Sigmoid colon (tissue), 7 donors: Measurements from ENCODE around the gene NOTCH3. TPM values are rescaled to one million over a fixed set of nuclear protein-coding genes. Genes with fewer than 3 reads are reported as not detected.

Experiments
- DNase-seq: peaks from one replicate; pipeline ENCODE4 v3.0.0-alpha.2; 2019
- H3K27ac ChIP-seq, 4 donors: fragments of 200-600 bp; sonication (generic); one replicate each; pipeline ENCODE4 v1.5.1; 2016 to 2019; ENCODE audit warnings: mild to moderate bottlenecking in 1 of 4
- H3K27me3 ChIP-seq, 3 donors: fragments of 200-600 bp; sonication (generic); one replicate each; pipeline ENCODE4 v1.5.1; 2019; ENCODE audit warnings: mild to moderate bottlenecking in 1 of 3
- H3K36me3 ChIP-seq, 4 donors: fragments of 200-600 bp; sonication (generic); one replicate each; pipeline ENCODE4 v1.5.1; 2016 to 2019
- H3K4me1 ChIP-seq, 4 donors: fragments of 200-600 bp; sonication (generic); one replicate each; pipeline ENCODE4 v1.5.1; 2017 to 2019
- H3K4me3 ChIP-seq, 4 donors: fragments of 200-600 bp; sonication (generic); one replicate each; pipeline ENCODE4 v1.5.1; 2017 to 2019; ENCODE audit warnings: mild to moderate bottlenecking in 2 of 4, moderate library complexity in 1 of 4
- H3K9me3 ChIP-seq, 4 donors: fragments of 200-600 bp in 3 of 4; sonication (generic) in 3 of 4; one replicate each; pipeline versions ENCODE4 v1.5.1 to v1.6.1; 2013 to 2019
- CTCF ChIP-seq, 4 experiments: fragments of 450-650 bp in 3 of 4; fragments of 200-600 bp in 1 of 4; IDR thresholded peaks; one replicate each; pipeline ENCODE4 v1.5.1; 2016 to 2019; ENCODE audit warnings: antibody characterized with exemption in 4 of 4, mild to moderate bottlenecking in 3 of 4, moderate library complexity in 2 of 4
- EP300 ChIP-seq, 4 donors: sonication (generic); formaldehyde crosslinking; IDR thresholded peaks; one replicate each; pipeline ENCODE4 v1.6.1; 2017; ENCODE audit warnings: antibody characterized with exemption in 4 of 4
- POLR2A ChIP-seq, 2 donors: fragments of 450-650 bp; IDR thresholded peaks; one replicate each; pipeline ENCODE4 v1.6.1; 2016; ENCODE audit warnings: antibody characterized with exemption in 2 of 2, mild to moderate bottlenecking in 2 of 2, moderate library complexity in 2 of 2
- POLR2AphosphoS5 ChIP-seq, 4 donors: sonication (generic); formaldehyde crosslinking; IDR thresholded peaks; one replicate each; pipeline ENCODE4 v1.6.1; 2017; ENCODE audit warnings: antibody characterized with exemption in 4 of 4
- WGBS, 2 donors: extraction: QIAGEN DNeasy Blood & Tissue Kit; methylation state at CpG; one replicate each; pipeline ENCODE4 v1.1.7; 2013; 5-methylcytosine and 5-hydroxymethylcytosine counted together
- intact Hi-C: fragments of 100-400 bp; cut with DNase I; formaldehyde crosslinking; loops from one replicate; pipeline ENCODE4 v1.15.1; 2023
- polyA plus RNA-seq, 3 donors: library from polyadenylated mRNA; stranded (reverse); fragments of 200-250 nt; gene quantifications; one replicate each; pipeline ENCODE4 v1.2.3, GENCODE V29; 2013
- total RNA-seq, 4 donors: library from RNA; depleted of rRNA; stranded (reverse); fragments of >200 nt; gene quantifications; one replicate each; pipeline ENCODE4 v1.1.0, GENCODE V29; 2016
- donor health status: healthy with polysubstance abuse.
- donor health status: Bipolar disorder and iron deficiency.
- donor health status: healthy.

Gene NOTCH3
- total and polyA plus RNA-seq, 7 donors, result under 0.01 to 15.0 (median 3.9) TPM

GRCh38 chr19:15180451-15181390 lies 20.1 kb downstream of the NOTCH3 start:
- H3K36me3 ChIP-seq, result no peaks in the 10 kb centered on the region
- no peak overlapping the region for H3K27ac ChIP-seq
- WGBS, 2 donors, result 66 to 82% methylated on average over 39 of the region's 39 CpGs

GRCh38 chr19:15178629-15179308 lies 22.0 kb downstream of the NOTCH3 start:
- TF ChIP-seq POLR2AphosphoS5 (IDR thresholded peaks at IDR 0.05), result no peak
- WGBS, 2 donors, result 76 to 89% methylated on average over 33 of the region's 33 CpGs
- Histone ChIP-seq H3K27ac (no peak overlapping the region), H3K36me3 (no peaks in the 10 kb centered on the region), H3K27me3 (peaks cover 4 to 18% (median 10%) of the 10 kb centered on the region in 3 donors), H3K9me3 (no peaks in the 10 kb centered on the region), H3K4me1 (peaks cover 0 to 10% (median 8%) of the 10 kb centered on the region in 4 donors), H3K4me3 (no peak overlapping the region)
- DNase-seq, result no peak
- intact Hi-C loops, result loop anchor here (5.0 kb wide), 1 partner anchor 74 kb away; no protein-coding TSS in a partner anchor

More at GRCh38 chr19:15180451-15181390, 20.1 kb downstream of the NOTCH3 start:
- TF ChIP-seq POLR2A (IDR thresholded peaks at IDR 0.05) (no peak), POLR2AphosphoS5 (IDR thresholded peaks at IDR 0.05) (no peak), EP300 (IDR thresholded peaks at IDR 0.05) (no peak), CTCF (IDR thresholded peaks at IDR 0.05) (no peak)
- H3K4me1 ChIP-seq, result peaks cover 0 to 10% (median 8%) of the 10 kb centered on the region in 4 donors
- H3K4me3 ChIP-seq, result no peak overlapping the region
- intact Hi-C loops, result no loop called here
- DNase-seq, result no peak
- no peaks in the 10 kb centered on the region for H3K9me3 ChIP-seq
- peaks cover 4 to 18% (median 10%) of the 10 kb centered on the region in 3 donors for H3K27me3 ChIP-seq

GRCh38 chr19:15177269-15178116 lies 23.3 kb downstream of the NOTCH3 start:
- H3K27ac ChIP-seq, result no peak overlapping the region
- TF ChIP-seq CTCF (IDR thresholded peaks at IDR 0.05) (peak; percentile 82 to 97 (median 87)), POLR2AphosphoS5 (IDR thresholded peaks at IDR 0.05) (no peak)

GRCh38 chr19:15175609-15176008 lies 25.2 kb downstream of the NOTCH3 start:
- no peak overlapping the region for H3K4me3 ChIP-seq
- H3K36me3 ChIP-seq, result no peaks in the 10 kb centered on the region
- H3K27ac ChIP-seq, result no peak overlapping the region
- H3K9me3 ChIP-seq, result no peaks in the 10 kb centered on the region
- peaks cover 4 to 18% (median 10%) of the 10 kb centered on the region in 3 donors for H3K27me3 ChIP-seq
- DNase-seq, result no peak
- WGBS, 2 donors, result 90 to 96% methylated on average over 3 of the region's 3 CpGs
- TF ChIP-seq POLR2A (IDR thresholded peaks at IDR 0.05), result no peak
- peaks cover 0 to 10% (median 8%) of the 10 kb centered on the region in 4 donors for H3K4me1 ChIP-seq
- intact Hi-C loops, result loop anchor here (2.0 to 5.0 kb wide), 2 partner anchors 77 to 203 kb away; partner anchors contain the start of gene AKAP8

More at GRCh38 chr19:15177269-15178116, 23.3 kb downstream of the NOTCH3 start:
- H3K4me3 ChIP-seq, result peak overlapping the region in 3 of 4 donors; percentile 13 to 36 (median 27)
- H3K4me1 ChIP-seq, result peaks cover 0 to 10% (median 8%) of the 10 kb centered on the region in 4 donors
- DNase-seq, result peak; percentile 86
- peaks cover 4 to 18% (median 10%) of the 10 kb centered on the region in 3 donors for H3K27me3 ChIP-seq
- intact Hi-C loops, result loop anchor here (1.0 to 5.0 kb wide), 3 partner anchors 75 to 379 kb away; partner anchors contain the start of gene AKAP8
- 12 to 17% methylated on average over 92 of the region's 92 CpGs for WGBS, 2 donors
- no peaks in the 10 kb centered on the region for H3K9me3 ChIP-seq
- no peaks in the 10 kb centered on the region for H3K36me3 ChIP-seq

- Histone ChIP-seq H3K27me3 (peaks cover 4 to 12% (median 10%) of the 10 kb centered on the region in 3 donors), H3K9me3 (no peaks in the 10 kb centered on the region), H3K4me3 (no peak overlapping the region), H3K4me1 (peaks cover 0 to 10% (median 8%) of the 10 kb centered on the region in 4 donors), H3K36me3 (no peaks in the 10 kb centered on the region), H3K27ac (no peak overlapping the region)
- no peak for TF ChIP-seq EP300 (IDR thresholded peaks at IDR 0.05)
- no peak for TF ChIP-seq POLR2A (IDR thresholded peaks at IDR 0.05)
- TF ChIP-seq CTCF (IDR thresholded peaks at IDR 0.05), result no peak
- TF ChIP-seq POLR2AphosphoS5 (IDR thresholded peaks at IDR 0.05), result no peak
- no peak for DNase-seq
- WGBS, 2 donors, result 95% methylated on average over 37 of the region's 37 CpGs
- intact Hi-C loops, result no loop called here
Measured at GRCh38 chr19:15173746-15174404, 26.9 kb downstream of the NOTCH3 start.
